ENCODE measurements around the gene RFXAP. TPM values are rescaled to one million over a fixed set of nuclear protein-coding genes. Genes with fewer than 3 reads are reported as not detected.

RFXAP gene
- total and polyA plus RNA-seq, 2 donors (not counting 1 experiment from before 2014, with no cell fraction given): 1.8 to 4.6 TPM

GRCh38 chr13:36772853-36773252, 46.2 kb upstream of the RFXAP start:
- no peak overlapping the region for H3K9ac ChIP-seq (ENCODE audit: insufficient read depth, low read length)
- no peak overlapping the region for H2AFZ ChIP-seq (ENCODE audit: low read length)
- H3K4me2 ChIP-seq (ENCODE audit: extremely low read depth, insufficient read depth, low read length): no peak overlapping the region
- no peaks in the 10 kb centered on the region for H3K4me1 ChIP-seq (ENCODE audit: control insufficient read depth, extremely low read depth, insufficient read depth, low read length)
- no peaks in the 10 kb centered on the region for H3K9me3 ChIP-seq (ENCODE audit: control insufficient read depth, insufficient read depth, low read depth, low read length)
- no peaks in the 10 kb centered on the region for H3K36me3 ChIP-seq (ENCODE audit: control insufficient read depth, insufficient read depth, low read length)
- TF ChIP-seq EZH2 (IDR thresholded peaks at IDR 0.05; ENCODE audit: low read length, missing control alignments) (no peak), CTCF (conservative IDR thresholded peaks at IDR 0.05 in 1 of 2, IDR thresholded peaks at IDR 0.05 in 1 of 2; ENCODE audit: low read depth in 1 of 2, low read length in 2 of 2) (no peak)
- no peaks in the 10 kb centered on the region for H4K20me1 ChIP-seq (ENCODE audit: control insufficient read depth, extremely low read depth, insufficient read depth, low read length)
- DNase-seq (ENCODE audit: low read depth in 2 of 2): no peak
- H3K4me3 ChIP-seq (replicated peaks in 1 of 4; ENCODE audit: control extremely low read depth in 1 of 4, insufficient read depth in 1 of 4, low read depth in 3 of 4, low read length in 4 of 4): no peak overlapping the region
- no peaks in the 10 kb centered on the region for H3K27me3 ChIP-seq (ENCODE audit: control insufficient read depth, insufficient read depth, low read length)
- no peaks in the 10 kb centered on the region for H3K79me2 ChIP-seq (ENCODE audit: control insufficient read depth, insufficient read depth, low read length)
- H3K27ac ChIP-seq (ENCODE audit: insufficient read depth, low read length): no peak overlapping the region

DNA sequence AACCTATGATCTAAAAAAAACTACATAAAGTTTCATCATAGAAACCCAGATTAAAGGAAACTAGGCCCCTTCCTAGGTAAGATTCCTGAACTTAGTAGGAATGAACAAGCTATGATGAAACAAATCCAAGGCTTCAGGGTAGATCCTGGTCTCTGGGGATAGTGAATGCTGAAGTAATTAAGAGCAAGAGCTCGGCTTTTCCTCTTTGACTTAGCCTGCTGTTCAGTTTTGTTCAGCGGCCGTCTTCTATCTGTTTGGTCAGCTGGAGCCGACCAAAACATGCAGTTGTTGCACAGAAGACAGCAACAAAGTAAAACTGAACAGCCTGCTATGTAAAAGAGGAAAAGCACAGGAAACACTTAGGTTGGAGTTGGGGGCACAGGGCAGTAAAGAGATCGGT, 44.1 kb upstream of the RFXAP start:
- TF ChIP-seq CTCF (conservative IDR thresholded peaks at IDR 0.05 in 1 of 2, IDR thresholded peaks at IDR 0.05 in 1 of 2; ENCODE audit: low read depth in 1 of 2, low read length in 2 of 2) (no peak), EZH2 (IDR thresholded peaks at IDR 0.05; ENCODE audit: low read length, missing control alignments) (no peak)
- Histone ChIP-seq H2AFZ (ENCODE audit: low read length) (no peak overlapping the region), H3K79me2 (ENCODE audit: control insufficient read depth, insufficient read depth, low read length) (no peaks in the 10 kb centered on the region), H3K27me3 (ENCODE audit: control insufficient read depth, insufficient read depth, low read length) (no peaks in the 10 kb centered on the region), H3K9me3 (ENCODE audit: control insufficient read depth, insufficient read depth, low read depth, low read length) (no peaks in the 10 kb centered on the region), H3K27ac (ENCODE audit: insufficient read depth, low read length) (no peak overlapping the region), H3K4me1 (ENCODE audit: control insufficient read depth, extremely low read depth, insufficient read depth, low read length) (no peaks in the 10 kb centered on the region), H3K9ac (ENCODE audit: insufficient read depth, low read length) (no peak overlapping the region), H3K36me3 (ENCODE audit: control insufficient read depth, insufficient read depth, low read length) (no peaks in the 10 kb centered on the region), H3K4me3 (replicated peaks in 1 of 4; ENCODE audit: control extremely low read depth in 1 of 4, insufficient read depth in 1 of 4, low read depth in 3 of 4, low read length in 4 of 4) (no peak overlapping the region), H3K4me2 (ENCODE audit: extremely low read depth, insufficient read depth, low read length) (no peak overlapping the region), H4K20me1 (ENCODE audit: control insufficient read depth, extremely low read depth, insufficient read depth, low read length) (no peaks in the 10 kb centered on the region)
- DNase-seq (ENCODE audit: low read depth in 2 of 2): no peak

DNA sequence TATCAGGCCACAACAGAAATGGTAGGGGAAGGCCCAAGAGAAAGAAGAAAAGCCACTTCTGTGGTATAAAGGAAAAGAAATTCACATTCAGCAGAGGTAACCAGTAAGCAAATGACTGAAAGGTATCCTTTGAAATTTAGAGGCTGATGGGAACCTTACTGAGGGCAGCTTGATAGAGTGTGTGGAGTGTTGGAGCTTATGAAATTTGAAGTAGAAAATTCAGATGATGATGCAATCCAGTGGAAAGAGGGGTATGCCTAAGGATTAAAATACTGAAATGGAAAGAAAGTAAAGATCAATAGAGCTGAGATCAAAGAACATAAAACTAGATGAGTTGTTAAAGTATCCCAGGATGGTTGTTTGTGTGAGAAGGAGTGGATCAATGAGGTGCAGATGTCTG, 42.8 kb upstream of the RFXAP start:
- H3K4me1 ChIP-seq (ENCODE audit: control insufficient read depth, extremely low read depth, insufficient read depth, low read length): no peaks in the 10 kb centered on the region

More for the DNA sequence above, 42.8 kb upstream of the RFXAP start:
- DNase-seq (ENCODE audit: low read depth in 2 of 2): no peak
- Histone ChIP-seq H3K4me2 (ENCODE audit: extremely low read depth, insufficient read depth, low read length) (no peak overlapping the region), H3K36me3 (ENCODE audit: control insufficient read depth, insufficient read depth, low read length) (no peaks in the 10 kb centered on the region), H3K79me2 (ENCODE audit: control insufficient read depth, insufficient read depth, low read length) (no peaks in the 10 kb centered on the region), H3K9me3 (ENCODE audit: control insufficient read depth, insufficient read depth, low read depth, low read length) (no peaks in the 10 kb centered on the region), H3K4me3 (replicated peaks in 1 of 4; ENCODE audit: control extremely low read depth in 1 of 4, insufficient read depth in 1 of 4, low read depth in 3 of 4, low read length in 4 of 4) (no peak overlapping the region), H4K20me1 (ENCODE audit: control insufficient read depth, extremely low read depth, insufficient read depth, low read length) (no peaks in the 10 kb centered on the region), H2AFZ (ENCODE audit: low read length) (no peak overlapping the region), H3K9ac (ENCODE audit: insufficient read depth, low read length) (no peak overlapping the region), H3K27ac (ENCODE audit: insufficient read depth, low read length) (no peak overlapping the region), H3K27me3 (ENCODE audit: control insufficient read depth, insufficient read depth, low read length) (no peaks in the 10 kb centered on the region)
- TF ChIP-seq EZH2 (IDR thresholded peaks at IDR 0.05; ENCODE audit: low read length, missing control alignments) (no peak), CTCF (conservative IDR thresholded peaks at IDR 0.05 in 1 of 2, IDR thresholded peaks at IDR 0.05 in 1 of 2; ENCODE audit: low read depth in 1 of 2, low read length in 2 of 2) (no peak)
